H1 (cell line): Measurements from ENCODE around the gene PARS2. TPM values are rescaled to one million over a fixed set of nuclear protein-coding genes. Genes with fewer than 3 reads are reported as not detected.

Experiments used
- CTCF ChIA-PET: fragments of 300-600 bp; sonication (Branson Sonifier 250); formaldehyde crosslinking; loops from one replicate; lab custom pipeline; 2021; ENCODE audit not compliant: partially characterized antibody; lab: Charles Lee
- POLR2A ChIA-PET: fragments of 300-600 bp; sonication (Branson Sonifier 250); formaldehyde crosslinking; loops from one replicate; lab custom pipeline; 2021; ENCODE audit warnings: inconsistent platforms; ENCODE audit not compliant: partially characterized antibody; lab: Charles Lee
- DNase-seq, 2 experiments: peaks; one replicate each; pipeline versions ENCODE4 v3.0.0 to v3.0.0-alpha.2; 2010 to 2022; ENCODE audit warnings: low spot score in 2 of 2, low read depth in 1 of 2, mixed read lengths in 1 of 2
- FAIRE-seq: peaks from 2 replicates; lab custom pipeline; 2011; peaks lifted over from hg19 to GRCh38; lab: Jason Lieb, UNC
- H2AFZ ChIP-seq: 2 replicates; pipeline ENCODE4 v1.8.1; 2012; ENCODE audit warnings: low read length, inconsistent platforms
- H2AK5ac ChIP-seq: 2 replicates; pipeline ENCODE4 v1.6.1; 2013; ENCODE audit warnings: low read depth, low read length
- H2BK120ac ChIP-seq: replicated peaks from 2 replicates; pipeline ENCODE3; 2013; ENCODE audit warnings: low read depth, low read length, inconsistent platforms
- H2BK12ac ChIP-seq: 2 replicates; pipeline ENCODE4 v1.6.1; 2013; ENCODE audit warnings: low read depth, low read length
- H2BK15ac ChIP-seq: 2 replicates; pipeline ENCODE4 v1.6.1; 2013; ENCODE audit warnings: low read length
- H2BK20ac ChIP-seq: 2 replicates; pipeline ENCODE4 v1.6.1; 2013; ENCODE audit warnings: low read length
- H2BK5ac ChIP-seq: 2 replicates; pipeline ENCODE4 v1.6.1; 2013; ENCODE audit warnings: low read depth, low read length
- H3K14ac ChIP-seq: 2 replicates; pipeline ENCODE4 v1.6.1; 2013; ENCODE audit warnings: inconsistent platforms; ENCODE audit not compliant: insufficient read length
- H3K18ac ChIP-seq: 2 replicates; pipeline ENCODE4 v1.6.1; 2013; ENCODE audit warnings: low read length; ENCODE audit errors: extremely low read depth
- H3K23ac ChIP-seq: 2 replicates; pipeline ENCODE4 v1.6.1; 2013; ENCODE audit warnings: inconsistent platforms; ENCODE audit not compliant: insufficient read length
- H3K23me2 ChIP-seq: 2 replicates; pipeline ENCODE4 v1.6.1; 2013; ENCODE audit warnings: low read depth, low read length
- H3K27ac ChIP-seq: 2 replicates; pipeline ENCODE4 v1.6.1; 2011; ENCODE audit warnings: low read depth, low read length, inconsistent platforms
- H3K27me3 ChIP-seq, 4 experiments: replicated peaks in 1 of 4; 1 replicate in 1 of 4; 2 replicates in 3 of 4; pipeline versions ENCODE4 v1.6.1 to v1.8.1; 2011 to 2013; ENCODE audit warnings: low read length in 3 of 4, mild to moderate bottlenecking in 3 of 4, inconsistent platforms in 2 of 4, mixed read lengths in 2 of 4, moderate library complexity in 1 of 4; ENCODE audit not compliant: control insufficient read depth in 3 of 4, insufficient read depth in 3 of 4; ENCODE audit errors: extremely low read depth in 1 of 4
- H3K36me3 ChIP-seq, 4 experiments: 2 replicates each; pipeline versions ENCODE4 v1.6.1 to v1.8.1; 2011 to 2013; ENCODE audit warnings: mild to moderate bottlenecking in 4 of 4, low read length in 3 of 4, moderate library complexity in 2 of 4, control low read depth in 1 of 4, inconsistent platforms in 1 of 4; ENCODE audit not compliant: insufficient read depth in 4 of 4, control insufficient read depth in 2 of 4
- H3K4ac ChIP-seq: replicated peaks from 2 replicates; pipeline ENCODE3; 2013; ENCODE audit warnings: low read length, low read depth, mixed read lengths, inconsistent platforms; ENCODE audit not compliant: insufficient read length
- H3K4me1 ChIP-seq, 4 experiments: replicated peaks in 1 of 4; 1 replicate in 1 of 4; 2 replicates in 3 of 4; pipeline versions ENCODE4 v1.6.1 to v1.8.1; 2011 to 2013; ENCODE audit warnings: low read length in 3 of 4, inconsistent platforms in 2 of 4, mixed read lengths in 1 of 4; ENCODE audit not compliant: insufficient read depth in 4 of 4, control insufficient read depth in 3 of 4
- H3K4me2 ChIP-seq, 2 experiments: 2 replicates each; pipeline versions ENCODE4 v1.6.1 to v1.8.1; 2011 to 2013; ENCODE audit warnings: low read depth in 2 of 2, low read length in 2 of 2, control low read depth in 1 of 2, inconsistent platforms in 1 of 2, mild to moderate bottlenecking in 1 of 2; ENCODE audit not compliant: insufficient read depth in 1 of 2
- H3K4me3 ChIP-seq, 4 experiments: fragments of 200-600, 300-600 bp in 1 of 4; sonication (generic), shearing (Covaris generic), sonication (Bioruptor Twin) in 1 of 4; 2 replicates each; pipeline versions ENCODE4 v1.5.1 to v1.8.1; 2011 to 2016; ENCODE audit warnings: low read length in 4 of 4, low read depth in 3 of 4, control low read depth in 2 of 4, inconsistent platforms in 2 of 4, mild to moderate bottlenecking in 2 of 4, mixed read lengths in 1 of 4, moderate library complexity in 1 of 4; ENCODE audit not compliant: insufficient read depth in 2 of 4; ENCODE audit errors: extremely low read depth in 1 of 4
- H3K56ac ChIP-seq: replicated peaks from 2 replicates; pipeline ENCODE3; 2013; ENCODE audit warnings: low read depth, mild to moderate bottlenecking, mixed read lengths, low read length, inconsistent platforms; ENCODE audit not compliant: insufficient read length
- H3K79me1 ChIP-seq: 2 replicates; pipeline ENCODE4 v1.6.1; 2013; ENCODE audit warnings: low read depth, low read length, control low read depth
- H3K79me2 ChIP-seq, 2 experiments: 2 replicates each; pipeline versions ENCODE4 v1.6.1 to v1.8.1; 2012 to 2013; ENCODE audit warnings: low read length in 2 of 2, mild to moderate bottlenecking in 2 of 2, inconsistent platforms in 1 of 2; ENCODE audit not compliant: insufficient read depth in 2 of 2, control insufficient read depth in 1 of 2
- H3K9ac ChIP-seq, 4 experiments: replicated peaks in 1 of 4; 1 replicate in 1 of 4; 2 replicates in 3 of 4; pipeline versions ENCODE4 v1.6.1 to v1.8.1; 2011 to 2013; ENCODE audit warnings: low read depth in 3 of 4, low read length in 3 of 4, control low read depth in 2 of 4, mild to moderate bottlenecking in 2 of 4, moderate library complexity in 2 of 4, inconsistent platforms in 1 of 4; ENCODE audit errors: extremely low read depth in 1 of 4
- H3K9me3 ChIP-seq, 2 experiments: 2 replicates each; pipeline versions ENCODE4 v1.6.1 to v1.8.1; 2012 to 2013; ENCODE audit warnings: mild to moderate bottlenecking in 2 of 2, moderate library complexity in 2 of 2, control low read depth in 1 of 2, inconsistent platforms in 1 of 2, low read depth in 1 of 2, low read length in 1 of 2, mixed read lengths in 1 of 2; ENCODE audit not compliant: insufficient read depth in 2 of 2
- H4K20me1 ChIP-seq, 2 experiments: replicated peaks in 1 of 2; 2 replicates each; pipeline versions ENCODE3 to v1.8.1; 2011 to 2013; ENCODE audit warnings: inconsistent platforms in 2 of 2, low read length in 2 of 2, mild to moderate bottlenecking in 1 of 2; ENCODE audit not compliant: insufficient read depth in 2 of 2, control insufficient read depth in 1 of 2
- H4K5ac ChIP-seq: 2 replicates; pipeline ENCODE4 v1.6.1; 2013; ENCODE audit warnings: low read length, low read depth, mixed read lengths, inconsistent platforms; ENCODE audit not compliant: insufficient read length
- H4K8ac ChIP-seq: 2 replicates; pipeline ENCODE4 v1.8.0; 2013; ENCODE audit warnings: mild to moderate bottlenecking, moderate library complexity, low read length, inconsistent platforms; ENCODE audit not compliant: insufficient read depth; ENCODE audit errors: extremely low read depth
- H4K91ac ChIP-seq: replicated peaks from 2 replicates; pipeline ENCODE3; 2013; ENCODE audit warnings: low read length, mixed read lengths, inconsistent platforms; ENCODE audit not compliant: insufficient read length
- ASH2L ChIP-seq: fragments of 200-600, 300-600 bp; sonication (generic); IDR thresholded peaks from one replicate; pipeline ENCODE4 v1.7.1; 2017; ENCODE audit warnings: low read length
- CEBPB ChIP-seq: IDR thresholded peaks from 2 replicates; pipeline ENCODE4 v1.6.1; 2012; ENCODE audit warnings: low read depth, low read length
- CHD1 ChIP-seq: IDR thresholded peaks from 2 replicates; pipeline ENCODE4 v1.6.1; 2012; ENCODE audit warnings: low read depth, low read length, improper control_type of control experiment
- CTBP2 ChIP-seq: IDR thresholded peaks from 2 replicates; pipeline ENCODE4 v1.7.0; 2011; ENCODE audit warnings: borderline replicate concordance, mild to moderate bottlenecking, moderate library complexity, mixed read lengths, low read length; ENCODE audit not compliant: insufficient read depth, insufficient read length
- EP300 ChIP-seq, 2 experiments: IDR thresholded peaks; 1 replicate in 1 of 2; 2 replicates in 1 of 2; pipeline ENCODE4 v1.6.1; 2011 to 2012; ENCODE audit warnings: low read depth in 2 of 2, low read length in 2 of 2, mild to moderate bottlenecking in 2 of 2, borderline replicate concordance in 1 of 2, inconsistent platforms in 1 of 2, moderate library complexity in 1 of 2
- JUN ChIP-seq: IDR thresholded peaks from 2 replicates; pipeline ENCODE4 v1.6.1; 2011; ENCODE audit warnings: low read depth, mild to moderate bottlenecking, improper control_type of control experiment, low read length
- POLR2A ChIP-seq, 2 experiments: IDR thresholded peaks; 1 replicate in 1 of 2; 2 replicates in 1 of 2; pipeline ENCODE4 v1.6.1; 2011; ENCODE audit warnings: low read depth in 2 of 2, low read length in 2 of 2, mild to moderate bottlenecking in 2 of 2; ENCODE audit errors: control extremely low read depth in 1 of 2
- POLR2AphosphoS5 ChIP-seq: IDR thresholded peaks from 2 replicates; pipeline ENCODE4 v1.6.1; 2011; ENCODE audit warnings: low read depth, low read length
- SIRT6 ChIP-seq: IDR thresholded peaks from one replicate; pipeline ENCODE4 v1.7.1; 2012; ENCODE audit warnings: low read length, inconsistent platforms
- SP4 ChIP-seq: IDR thresholded peaks from 2 replicates; pipeline ENCODE4 v1.6.1; 2012; ENCODE audit warnings: low read length, inconsistent platforms
- TCF12 ChIP-seq: IDR thresholded peaks from 2 replicates; pipeline ENCODE4 v1.6.1; 2011; ENCODE audit warnings: low read depth, mild to moderate bottlenecking, low read length
- WGBS, 2 experiments: shearing (Covaris generic) in 1 of 2; methylation state at CpG; one replicate each; pipeline versions ENCODE4 v1.1.6 to v1.1.7; 2013 to 2015; ENCODE audit warnings: low lambda C conversion rate in 2 of 2, mixed read lengths in 2 of 2, inconsistent platforms in 1 of 2, low coverage in 1 of 2, missing lambda C conversion rate in 1 of 2; ENCODE audit not compliant: insufficient replicate concordance in 2 of 2, insufficient coverage in 1 of 2, insufficient read length in 1 of 2; ENCODE audit errors: extremely low coverage in 1 of 2, missing lambda C conversion rate in 1 of 2; 5-methylcytosine and 5-hydroxymethylcytosine counted together
- polyA plus RNA-seq, 7 experiments: library from polyadenylated mRNA; depleted of rRNA in 3 of 7; stranded (reverse) in 5 of 7; unstranded in 2 of 7; fragments of >200 nt in 5 of 7; fragments of 200-250 nt in 2 of 7; gene quantifications; 1 replicate in 5 of 7; 2 replicates in 1 of 7; 4 replicates in 1 of 7; pipeline versions ENCODE4 v1.2.1 to v1.2.3, GENCODE V29; 2011 to 2013; ENCODE audit warnings: missing spikeins in 2 of 7, mixed read lengths in 2 of 7
- total RNA-seq: library from RNA; stranded (reverse); fragmentation: NEBNext Ultra II Directional; extraction: Animal tissue kit (Norgen Biotek cat#: 25700); gene quantifications from 2 replicates; pipeline ENCODE4 v1.2.1, GENCODE V29; 2021
- TF ChIP-seq, protein P1 (sequence below): IDR thresholded peaks from 2 replicates; pipeline ENCODE4 v1.6.1; 2012; ENCODE audit warnings: inconsistent platforms
- TF ChIP-seq, protein P2 (sequence below): IDR thresholded peaks from 2 replicates; pipeline ENCODE4 v1.6.1; 2012; ENCODE audit warnings: low read length, inconsistent platforms

PARS2 gene
- total and polyA plus RNA-seq, 2 of the 8 experiments (the other 6 are each of a cell fraction or from before 2014, with no cell fraction given) = 8.9 to 10.0 TPM

DNA sequence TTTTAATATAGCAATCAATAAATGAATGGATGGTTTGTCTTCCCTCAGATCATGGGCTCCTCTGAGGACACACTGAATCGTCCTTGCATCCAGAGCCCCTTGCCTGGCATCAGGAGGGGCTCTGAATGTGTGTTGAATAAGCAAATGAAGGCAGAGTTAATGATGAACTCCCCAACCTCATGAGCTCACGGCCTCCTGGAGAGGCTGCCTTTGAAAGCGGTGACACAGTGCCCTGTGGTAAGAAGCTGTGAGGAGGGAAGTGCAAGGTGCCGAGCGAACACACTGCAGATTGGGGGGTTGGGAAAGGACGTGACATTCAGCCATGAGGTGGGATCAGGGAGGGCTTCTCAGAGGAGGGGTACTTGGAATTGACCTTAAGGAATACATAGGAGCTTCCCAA lies 3.2 kb upstream of the PARS2 start:
- no peak overlapping the region for H2BK5ac ChIP-seq
- TF ChIP-seq CTBP2 = no peak
- TF ChIP-seq JUN = no peak
- TF ChIP-seq POLR2A (IDR thresholded peaks at IDR 0.05; ENCODE audit: control extremely low read depth in 1 of 2, low read depth in 2 of 2, low read length in 2 of 2) = no peak
- TF ChIP-seq ASH2L = no peak
- no peak for TF ChIP-seq POLR2AphosphoS5
- no peak for TF ChIP-seq EP300 (IDR thresholded peaks at IDR 0.05; ENCODE audit: borderline replicate concordance in 1 of 2, low read depth in 2 of 2, low read length in 2 of 2)
- TF ChIP-seq, protein P1, sequence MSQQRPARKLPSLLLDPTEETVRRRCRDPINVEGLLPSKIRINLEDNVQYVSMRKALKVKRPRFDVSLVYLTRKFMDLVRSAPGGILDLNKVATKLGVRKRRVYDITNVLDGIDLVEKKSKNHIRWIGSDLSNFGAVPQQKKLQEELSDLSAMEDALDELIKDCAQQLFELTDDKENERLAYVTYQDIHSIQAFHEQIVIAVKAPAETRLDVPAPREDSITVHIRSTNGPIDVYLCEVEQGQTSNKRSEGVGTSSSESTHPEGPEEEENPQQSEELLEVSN = no peak
- TF ChIP-seq CHD1 = no peak
- no peak for TF ChIP-seq CEBPB
- TF ChIP-seq SP4 = no peak
- TF ChIP-seq TCF12 = no peak
- TF ChIP-seq, protein P2, sequence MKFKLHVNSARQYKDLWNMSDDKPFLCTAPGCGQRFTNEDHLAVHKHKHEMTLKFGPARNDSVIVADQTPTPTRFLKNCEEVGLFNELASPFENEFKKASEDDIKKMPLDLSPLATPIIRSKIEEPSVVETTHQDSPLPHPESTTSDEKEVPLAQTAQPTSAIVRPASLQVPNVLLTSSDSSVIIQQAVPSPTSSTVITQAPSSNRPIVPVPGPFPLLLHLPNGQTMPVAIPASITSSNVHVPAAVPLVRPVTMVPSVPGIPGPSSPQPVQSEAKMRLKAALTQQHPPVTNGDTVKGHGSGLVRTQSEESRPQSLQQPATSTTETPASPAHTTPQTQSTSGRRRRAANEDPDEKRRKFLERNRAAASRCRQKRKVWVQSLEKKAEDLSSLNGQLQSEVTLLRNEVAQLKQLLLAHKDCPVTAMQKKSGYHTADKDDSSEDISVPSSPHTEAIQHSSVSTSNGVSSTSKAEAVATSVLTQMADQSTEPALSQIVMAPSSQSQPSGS = no peak
- no peak for TF ChIP-seq SIRT6

More for the DNA sequence above, 3.2 kb upstream of the PARS2 start:
- Histone ChIP-seq H3K79me1 (peaks cover 4% of the 10 kb centered on the region; the same call in 1 of the 2 replicates), H3K27ac (no peak overlapping the region), H2AFZ (no peak overlapping the region), H3K36me3 (no peaks in the 10 kb centered on the region), H2BK12ac (no peak overlapping the region), H4K91ac (no peak overlapping the region), H3K4me2 (no peak overlapping the region), H4K20me1 (no peaks in the 10 kb centered on the region), H3K27me3 (no peaks in the 10 kb centered on the region), H3K4me3 (no peak overlapping the region), H3K56ac (no peak overlapping the region), H2AK5ac (no peak overlapping the region), H3K9me3 (no peaks in the 10 kb centered on the region), H4K5ac (no peak overlapping the region), H3K23me2 (peaks cover 7% of the 10 kb centered on the region; the same call in 1 of the 2 replicates), H4K8ac (no peak overlapping the region), H3K9ac (no peak overlapping the region), H3K18ac (no peak overlapping the region), H3K4ac (no peak overlapping the region), H3K23ac (no peak overlapping the region), H2BK120ac (no peak overlapping the region), H3K79me2 (peaks cover 0 to 15% of the 10 kb centered on the region in 2 experiments; a peak in 2 of 4 replicates), H3K4me1 (no peaks in the 10 kb centered on the region), H3K14ac (no peak overlapping the region), H2BK20ac (0 out of 2 replicates have a peak overlapping the region, but pooled peaks have one; percentile 32), H2BK15ac (no peak overlapping the region)
- ChIA-PET POLR2A (interaction anchor here (1.4 kb wide), 1 partner anchor 24 kb away, joined by 4 read pairs; no protein-coding TSS in a partner anchor), CTCF (interaction anchor here (0.9 to 5.4 kb wide), 6 partner anchors 17 to 33 kb away, joined by 3 to 43 read pairs (median 3); partner anchors contain the start of gene TTC22)
- no peak for FAIRE-seq
- DNase-seq = no peak
- WGBS, 2 experiments = 74% methylated on average over 6 of the region's 6 CpGs; no CpG with 5 or more reads in 1 of the 2 experiments
